SH-SY5Y (cell line): ENCODE measurements around the gene ESR1.

Experiments used
- GATA2 ChIP-seq: IDR thresholded peaks from 2 replicates; pipeline ENCODE4 v1.6.1; 2011; ENCODE audit warnings: mild to moderate bottlenecking, low read depth, low read length
- GATA3 ChIP-seq: IDR thresholded peaks from 2 replicates; pipeline ENCODE4 v1.6.1; 2011; ENCODE audit warnings: low read depth, mild to moderate bottlenecking, low read length, moderate library complexity

DNA sequence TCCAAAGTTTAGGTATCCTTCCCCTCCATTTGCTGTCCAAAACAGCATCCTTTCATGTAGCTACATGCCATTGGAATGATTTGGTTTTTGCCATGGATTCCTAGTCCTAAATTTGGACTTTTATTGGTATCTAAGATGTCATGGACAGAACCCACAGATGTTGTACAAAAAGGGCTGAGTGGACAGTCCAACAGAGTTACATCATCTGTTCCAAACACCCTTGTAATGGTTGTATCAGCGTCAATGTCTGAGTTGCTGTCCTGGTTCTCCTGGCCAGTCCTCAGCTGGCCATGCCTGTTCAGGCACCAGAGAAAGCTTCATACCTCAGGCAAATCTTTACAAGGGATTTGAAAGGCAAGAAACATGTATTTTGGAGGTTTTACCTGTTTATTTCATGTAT is 191.3 kb downstream of the ESR1 start:
- no peak for TF ChIP-seq GATA2
- no peak for TF ChIP-seq GATA3
